Gastrocnemius medialis (tissue), 4 donors: ENCODE data around the gene LRTM2. TPM values are rescaled to one million over a fixed set of nuclear protein-coding genes. Genes with fewer than 3 reads are reported as not detected.

ENCODE experiments used
- ATAC-seq, 2 donors: fragments of 150-250 bp; one replicate each; pipeline ENCODE4 v1.9.1; 2016
- DNase-seq, 2 donors: peaks; one replicate each; pipeline ENCODE4 v3.0.0-alpha.2; 2019
- H3K27ac ChIP-seq, 4 donors: fragments of 200-600 bp; sonication (generic); 1 replicate in 1 of 4; 2 replicates in 3 of 4; pipeline ENCODE4 v1.5.1; 2016 to 2018; ENCODE audit warnings: mild to moderate bottlenecking in 2 of 4, moderate library complexity in 1 of 4
- H3K27me3 ChIP-seq, 3 donors: fragments of 200-600 bp; sonication (generic) in 2 of 3; 1 replicate in 1 of 3; 2 replicates in 2 of 3; pipeline versions ENCODE4 v1.5.1 to v1.6.0; 2016 to 2019; ENCODE audit warnings: mild to moderate bottlenecking in 1 of 3, moderate library complexity in 1 of 3
- H3K36me3 ChIP-seq, 2 donors: fragments of 200-600 bp; sonication (generic) in 1 of 2; one replicate each; pipeline ENCODE4 v1.5.1; 2017 to 2018
- H3K4me1 ChIP-seq, 2 donors: fragments of 200-600 bp; sonication (generic) in 1 of 2; one replicate each; pipeline ENCODE4 v1.5.1; 2016 to 2017; ENCODE audit warnings: mild to moderate bottlenecking in 2 of 2
- H3K4me3 ChIP-seq, 4 donors: fragments of 200-600 bp; sonication (generic) in 3 of 4; 1 replicate in 1 of 4; 2 replicates in 3 of 4; pipeline ENCODE4 v1.5.1; 2016 to 2019; ENCODE audit warnings: mild to moderate bottlenecking in 2 of 4
- H3K9me3 ChIP-seq, 3 donors: fragments of 200-600 bp; sonication (generic) in 2 of 3; 1 replicate in 1 of 3; 2 replicates in 2 of 3; pipeline ENCODE4 v1.5.1; 2016 to 2019
- CTCF ChIP-seq, 5 experiments: fragments of 450-650 bp in 3 of 5; fragments of 200-600 bp in 2 of 5; sonication (generic) in 2 of 5; IDR thresholded peaks in 4 of 5; conservative IDR thresholded peaks in 1 of 5; 1 replicate in 4 of 5; 2 replicates in 1 of 5; pipeline ENCODE4 v1.5.1; 2016 to 2019; ENCODE audit warnings: antibody characterized with exemption in 5 of 5, mild to moderate bottlenecking in 3 of 5, moderate library complexity in 3 of 5
- POLR2A ChIP-seq, 2 donors: fragments of 450-650 bp; IDR thresholded peaks; one replicate each; pipeline ENCODE4 v1.6.1; 2017; ENCODE audit warnings: antibody characterized with exemption in 2 of 2, mild to moderate bottlenecking in 2 of 2, moderate library complexity in 2 of 2
- in situ Hi-C, 4 donors: fragments of 200-750 bp; cut with MboI; loops; one replicate each; pipeline versions ENCODE4 v1.15.0 to v1.8.0; 2017; ENCODE audit warnings: low sequenced_read_pairs in 4 of 4
- intact Hi-C: fragments of 100-400 bp; cut with DNase I; formaldehyde crosslinking; loops from one replicate; pipeline ENCODE4 v1.15.1; 2023; ENCODE audit warnings: low total_unique reads
- total RNA-seq, 4 donors: library from RNA; depleted of rRNA; stranded (reverse); fragments of >200 nt; gene quantifications; one replicate each; pipeline versions ENCODE4 v1.1.0 to v1.2.3, GENCODE V29; 2016

LRTM2 gene
- total RNA-seq, 4 donors from 2014 or later, result not detected

- ATAC-seq, result no peak
- no peak for DNase-seq
- Histone ChIP-seq H3K4me3 (no peak overlapping the region), H3K9me3 (no peaks in the 10 kb centered on the region), H3K36me3 (no peaks in the 10 kb centered on the region), H3K27me3 (peaks cover 0 to 5% (median under 1%) of the 10 kb centered on the region in 3 donors), H3K27ac (no peak overlapping the region), H3K4me1 (peaks cover 2 to 8% of the 10 kb centered on the region in 2 donors)
- intact Hi-C loops, result no loop called here
- TF ChIP-seq POLR2A (IDR thresholded peaks at IDR 0.05) (no peak), CTCF (IDR thresholded peaks at IDR 0.05 in 4 of 5, conservative IDR thresholded peaks at IDR 0.05 in 1 of 5) (no peak)
- in situ Hi-C loops, result loop anchor here in 2 of 4 donors (25.0 kb wide), 2 partner anchors 477 to 777 kb away; no protein-coding TSS in a partner anchor
Observed at GRCh38 chr12:1810201-1810930, 10.0 kb upstream of the LRTM2 start.

DNA sequence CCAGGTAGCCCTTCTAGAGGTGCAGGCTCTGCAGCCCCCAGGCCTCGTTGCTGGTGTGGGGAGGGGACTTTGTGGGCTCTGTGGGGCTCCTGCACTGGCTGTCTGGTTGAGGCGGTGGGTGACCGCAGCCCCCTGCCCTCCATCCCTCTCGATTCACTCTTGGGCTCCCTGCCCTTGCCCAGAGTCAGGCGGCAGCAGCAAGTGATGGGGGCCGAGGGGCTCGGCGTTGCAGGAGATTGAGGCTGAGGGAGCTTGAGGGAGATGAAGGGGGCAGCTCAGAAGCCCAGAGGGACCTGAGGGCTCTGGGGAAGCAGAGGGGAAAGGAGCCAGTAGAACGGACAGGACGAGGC lies 9.5 kb upstream of the LRTM2 start:
- TF ChIP-seq CTCF (IDR thresholded peaks at IDR 0.05 in 4 of 5, conservative IDR thresholded peaks at IDR 0.05 in 1 of 5), result no peak
- TF ChIP-seq POLR2A (IDR thresholded peaks at IDR 0.05), result no peak
- Histone ChIP-seq H3K4me3 (no peak overlapping the region), H3K36me3 (no peaks in the 10 kb centered on the region), H3K9me3 (no peaks in the 10 kb centered on the region), H3K27me3 (peaks cover 0 to 5% (median 5%) of the 10 kb centered on the region in 3 donors), H3K27ac (no peak overlapping the region), H3K4me1 (peaks cover 0 to 5% of the 10 kb centered on the region in 2 donors)
- DNase-seq (no peak), ATAC-seq (no peak)
- intact Hi-C loops, result no loop called here
- in situ Hi-C loops, result loop anchor here in 2 of 4 donors (25.0 kb wide), 2 partner anchors 476 to 776 kb away; no protein-coding TSS in a partner anchor

DNA sequence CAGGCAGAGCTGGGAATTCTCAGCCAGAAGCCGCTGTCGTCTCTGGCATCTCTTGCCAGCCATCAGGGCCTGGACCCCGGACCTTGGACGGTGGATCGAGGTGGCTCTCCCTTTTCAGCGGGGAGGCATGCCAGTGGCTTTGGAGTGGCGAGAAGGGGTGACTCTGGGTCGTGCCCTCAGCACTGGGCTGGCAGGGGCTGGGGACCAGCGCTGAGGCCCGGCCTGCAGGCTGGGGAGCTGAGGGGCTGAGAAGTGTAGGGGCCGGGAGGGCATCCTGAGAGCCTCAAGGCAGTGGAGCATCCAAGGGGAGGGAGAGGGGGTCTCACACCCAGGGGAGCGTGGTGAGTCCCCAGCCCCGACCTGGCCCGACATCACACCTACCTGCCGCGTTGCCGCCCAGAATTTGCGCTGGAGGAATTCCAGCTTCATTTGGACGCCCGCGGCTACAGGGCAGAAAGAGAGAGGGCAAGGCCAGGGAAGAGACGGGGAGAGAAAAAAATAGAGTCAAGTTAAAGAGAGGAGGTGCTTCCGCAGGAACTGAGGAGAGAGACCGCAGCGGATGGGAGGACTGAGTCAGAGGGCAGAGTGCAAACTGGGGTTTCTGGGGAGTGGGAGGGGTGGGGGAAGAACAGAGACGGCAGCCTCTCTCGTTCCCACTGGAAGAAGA lies 9.0 kb upstream of the LRTM2 start:
- TF ChIP-seq POLR2A (IDR thresholded peaks at IDR 0.05) (no peak), CTCF (IDR thresholded peaks at IDR 0.05 in 4 of 5, conservative IDR thresholded peaks at IDR 0.05 in 1 of 5) (no peak)
- H3K27me3 ChIP-seq, result peaks cover 0 to 5% (median 5%) of the 10 kb centered on the region in 3 donors
- H3K4me3 ChIP-seq, result no peak overlapping the region
- no peaks in the 10 kb centered on the region for H3K36me3 ChIP-seq
- ATAC-seq (no peak), DNase-seq (no peak)
- peak overlapping the region in 3 of 4 donors; percentile 39 to 57 (median 41) for H3K27ac ChIP-seq
- in situ Hi-C loops (loop anchor here in 2 of 4 donors (25.0 kb wide), 2 partner anchors 476 to 776 kb away; no protein-coding TSS in a partner anchor), intact Hi-C loops (no loop called here)
- no peaks in the 10 kb centered on the region for H3K4me1 ChIP-seq
- no peaks in the 10 kb centered on the region for H3K9me3 ChIP-seq

- no peak for DNase-seq
- in situ Hi-C loops, result loop anchor here in 2 of 4 donors (25.0 kb wide), 2 partner anchors 475 to 775 kb away; no protein-coding TSS in a partner anchor
Observed at GRCh38 chr12:1811948-1812291, 8.4 kb upstream of the LRTM2 start.

More at GRCh38 chr12:1811948-1812291, 8.4 kb upstream of the LRTM2 start:
- H3K36me3 ChIP-seq, result no peaks in the 10 kb centered on the region
- no peaks in the 10 kb centered on the region for H3K9me3 ChIP-seq
- no peak for TF ChIP-seq POLR2A (IDR thresholded peaks at IDR 0.05)
- TF ChIP-seq CTCF (IDR thresholded peaks at IDR 0.05 in 4 of 5, conservative IDR thresholded peaks at IDR 0.05 in 1 of 5), result no peak
- peak overlapping the region; percentile 9 to 57 (median 40) for H3K27ac ChIP-seq
- no peak for ATAC-seq
- no peak overlapping the region for H3K4me3 ChIP-seq
- H3K27me3 ChIP-seq, result peaks cover 0 to 5% (median 5%) of the 10 kb centered on the region in 3 donors
- intact Hi-C loops, result no loop called here
- H3K4me1 ChIP-seq, result no peaks in the 10 kb centered on the region
